Metanephros (tissue), 2 donors: ENCODE results near the gene SPATA46. TPM values are rescaled to one million over a fixed set of nuclear protein-coding genes. Genes with fewer than 3 reads are reported as not detected.

Experiments used
- small RNA-seq: library from RNA; depleted of rRNA; stranded (forward); fragments of <200 nt; gene quantifications from one replicate; pipeline ENCODE3, GENCODE V24; 2014; ENCODE audit warnings: low replicate concordance
- total RNA-seq: library from RNA; depleted of rRNA; stranded (reverse); fragments of >200 nt; gene quantifications from one replicate; pipeline ENCODE4 v1.2.3, GENCODE V29; 2014

Gene SPATA46, protein sequence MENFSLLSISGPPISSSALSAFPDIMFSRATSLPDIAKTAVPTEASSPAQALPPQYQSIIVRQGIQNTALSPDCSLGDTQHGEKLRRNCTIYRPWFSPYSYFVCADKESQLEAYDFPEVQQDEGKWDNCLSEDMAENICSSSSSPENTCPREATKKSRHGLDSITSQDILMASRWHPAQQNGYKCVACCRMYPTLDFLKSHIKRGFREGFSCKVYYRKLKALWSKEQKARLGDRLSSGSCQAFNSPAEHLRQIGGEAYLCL
- not detected for total RNA-seq

DNA sequence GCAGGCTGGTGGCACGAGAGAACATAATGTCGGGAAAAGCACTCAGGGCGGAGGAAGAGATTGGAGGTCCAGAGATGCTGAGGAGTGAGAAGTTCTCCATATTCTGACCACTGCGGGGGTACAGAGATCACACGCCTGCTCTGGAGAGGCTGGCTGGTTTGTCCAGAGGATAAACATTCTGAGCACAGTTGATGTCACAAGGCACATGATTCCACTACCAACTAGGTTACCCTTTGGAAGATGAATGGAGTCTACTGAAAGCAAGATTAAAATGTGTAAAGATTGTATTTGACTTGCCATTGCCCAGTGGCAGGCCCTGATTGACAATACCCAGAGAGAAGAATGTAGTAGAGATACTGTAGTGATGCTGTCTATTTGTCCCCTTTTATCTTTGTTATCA is at the start of gene SPATA46:
SPATA46 (minus strand) TSS at position 164 of the 400 bp plus-strand sequence; CDS start at position 100, 64 bp downstream.

DNA sequence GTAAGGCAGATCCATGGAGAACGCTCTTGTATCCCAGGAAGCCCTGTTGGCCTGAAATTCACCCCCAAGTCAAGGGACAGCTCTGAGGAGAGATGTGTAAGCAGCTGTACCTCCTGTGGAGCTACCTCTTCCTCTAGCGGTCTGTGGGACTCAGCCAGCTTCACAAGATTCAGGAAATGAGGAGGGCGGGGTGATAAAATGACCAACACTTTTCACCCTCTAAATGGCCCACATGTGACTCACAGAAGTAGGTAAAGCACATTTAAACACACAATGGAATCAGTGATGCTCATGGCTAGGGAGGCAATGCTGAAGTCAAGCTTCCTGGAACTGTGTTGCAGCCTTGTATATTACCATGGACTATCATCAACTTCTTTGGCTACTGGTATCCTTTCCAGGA is 35.3 kb upstream of the SPATA46 start, which contains the start of gene SH2D1B:
SH2D1B (minus strand) TSS at position 135 of the 400 bp plus-strand sequence; CDS start at position 15, 120 bp downstream.

DNA sequence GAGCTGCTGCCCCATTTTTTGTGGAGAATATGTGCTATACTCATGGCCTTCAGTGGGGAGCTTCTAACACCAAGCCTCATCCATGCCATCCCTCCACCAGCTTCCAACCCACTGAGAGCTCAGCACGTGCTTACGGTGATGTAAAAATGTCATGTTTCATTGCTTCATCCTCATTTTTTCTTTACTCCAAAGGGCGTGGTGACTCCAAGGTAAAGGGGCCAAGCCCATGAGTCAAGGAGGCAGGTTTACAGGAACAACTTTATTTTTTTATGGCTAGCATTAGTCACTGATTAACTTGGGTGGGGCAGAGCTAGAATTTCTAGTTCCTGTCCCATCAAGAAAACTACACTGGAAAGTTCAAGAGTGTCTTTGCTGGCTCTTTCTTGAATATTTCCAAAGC is 4.7 kb upstream of the SPATA46 start, which contains the start of gene C1orf226:
C1orf226 (plus strand) TSS at position 346 of the 400 bp plus-strand sequence. CDS start 174 bp downstream, outside the sequence.

Small RNA genes within 50 kb of the gene (small RNA-seq; reads per million reads assigned to genes)
- gene MIR556 (not detected), gene RNA5SP61 (not detected)

Other genes starting within 250 kb of the SPATA46 start
- 7.0 TPM for gene C1orf226, start 4.9 kb upstream of the SPATA46 start, total RNA-seq
- gene SH2D1B, start 35.3 kb upstream of the SPATA46 start, total RNA-seq: 0.35 TPM
- gene UHMK1, start 121.0 kb upstream of the SPATA46 start, total RNA-seq: 40.0 TPM
- 27.8 TPM for gene UAP1, start 184.9 kb upstream of the SPATA46 start, total RNA-seq